HG03469 (cell line): ENCODE data around the gene SFR1.
"Not testable (repeated sequence)": the region's sequence is repeated elsewhere in the genome, so short reads cannot be mapped to it uniquely, and the experiment has no call there.

Experiments used
- ATAC-seq: cut with Tn5 transposase; IDR thresholded peaks from one replicate; pipeline ENCODE4 v1.9.1; 2021; ENCODE audit warnings: mild to moderate bottlenecking, moderate library complexity, moderate number of reproducible peaks; ENCODE audit not compliant: unreplicated experiment

The SFR1 gene

GRCh38 chr10:104155591-104155990 is 33.6 kb downstream of the SFR1 start:
- no peak for ATAC-seq

GRCh38 chr10:104170610-104171254 is 48.8 kb downstream of the SFR1 start:
- ATAC-seq: no peak

GRCh38 chr10:104174136-104174535 is 52.2 kb downstream of the SFR1 start:
- not testable (repeated sequence) for ATAC-seq
